Measurements from ENCODE around the gene SLC41A1. TPM values are rescaled to one million over a fixed set of nuclear protein-coding genes. Genes with fewer than 3 reads are reported as not detected.

Gene SLC41A1
- total RNA-seq, 4 donors from 2014 or later = 4.0 to 21.5 (median 6.8) TPM

GRCh38 chr1:205800981-205801703 lies 11.9 kb downstream of the SLC41A1 start:
- Histone ChIP-seq H3K4me1 (peaks cover 0 to 6% (median 0%) of the 10 kb centered on the region in 4 donors), H3K9me3 (no peaks in the 10 kb centered on the region), H3K36me3 (peaks cover 0 to 22% (median 0%) of the 10 kb centered on the region in 3 donors), H3K4me3 (no peak overlapping the region), H3K27me3 (no peaks in the 10 kb centered on the region), H3K27ac (no peak overlapping the region)
- DNase-seq = no peak
- TF ChIP-seq, protein P1, sequence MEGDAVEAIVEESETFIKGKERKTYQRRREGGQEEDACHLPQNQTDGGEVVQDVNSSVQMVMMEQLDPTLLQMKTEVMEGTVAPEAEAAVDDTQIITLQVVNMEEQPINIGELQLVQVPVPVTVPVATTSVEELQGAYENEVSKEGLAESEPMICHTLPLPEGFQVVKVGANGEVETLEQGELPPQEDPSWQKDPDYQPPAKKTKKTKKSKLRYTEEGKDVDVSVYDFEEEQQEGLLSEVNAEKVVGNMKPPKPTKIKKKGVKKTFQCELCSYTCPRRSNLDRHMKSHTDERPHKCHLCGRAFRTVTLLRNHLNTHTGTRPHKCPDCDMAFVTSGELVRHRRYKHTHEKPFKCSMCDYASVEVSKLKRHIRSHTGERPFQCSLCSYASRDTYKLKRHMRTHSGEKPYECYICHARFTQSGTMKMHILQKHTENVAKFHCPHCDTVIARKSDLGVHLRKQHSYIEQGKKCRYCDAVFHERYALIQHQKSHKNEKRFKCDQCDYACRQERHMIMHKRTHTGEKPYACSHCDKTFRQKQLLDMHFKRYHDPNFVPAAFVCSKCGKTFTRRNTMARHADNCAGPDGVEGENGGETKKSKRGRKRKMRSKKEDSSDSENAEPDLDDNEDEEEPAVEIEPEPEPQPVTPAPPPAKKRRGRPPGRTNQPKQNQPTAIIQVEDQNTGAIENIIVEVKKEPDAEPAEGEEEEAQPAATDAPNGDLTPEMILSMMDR (IDR thresholded peaks at IDR 0.05) = no peak
- no peak for TF ChIP-seq POLR2A (IDR thresholded peaks at IDR 0.05)

DNA sequence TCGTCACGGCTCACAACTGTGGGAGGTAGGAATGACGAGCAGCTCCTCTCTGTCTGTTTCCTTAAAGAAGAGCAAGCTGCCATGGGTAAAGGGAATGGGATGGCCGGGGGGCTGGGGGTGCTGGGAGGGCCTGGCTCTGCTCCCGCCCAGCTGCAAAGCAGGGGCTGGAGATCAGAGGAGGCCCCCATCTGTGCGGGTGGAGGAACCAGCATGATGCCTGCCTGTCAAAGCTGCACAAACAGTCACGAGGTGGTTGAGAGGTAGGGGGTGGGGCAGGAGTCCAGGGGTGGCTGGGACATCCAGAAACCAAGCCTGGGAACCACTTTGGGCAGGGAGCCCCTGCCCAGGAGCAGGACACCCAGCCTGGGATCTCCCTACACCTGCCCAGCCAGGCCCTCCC lies 12.6 kb downstream of the SLC41A1 start:
- Histone ChIP-seq H3K27ac (no peak overlapping the region), H3K9me3 (no peaks in the 10 kb centered on the region), H3K27me3 (no peaks in the 10 kb centered on the region), H3K4me3 (no peak overlapping the region), H3K4me1 (no peaks in the 10 kb centered on the region), H3K36me3 (peaks cover 0 to 22% (median 0%) of the 10 kb centered on the region in 3 donors)
- TF ChIP-seq, protein P1 (IDR thresholded peaks at IDR 0.05) = no peak
- no peak for TF ChIP-seq POLR2A (IDR thresholded peaks at IDR 0.05)
- DNase-seq = no peak

GRCh38 chr1:205798577-205798976 lies 14.4 kb downstream of the SLC41A1 start:
- no peaks in the 10 kb centered on the region for H3K9me3 ChIP-seq
- no peak overlapping the region for H3K27ac ChIP-seq
- H3K4me1 ChIP-seq = no peaks in the 10 kb centered on the region
- H3K36me3 ChIP-seq = peaks cover 0 to 25% (median 0%) of the 10 kb centered on the region in 3 donors
- TF ChIP-seq POLR2A (IDR thresholded peaks at IDR 0.05) = no peak
- TF ChIP-seq, protein P1 (IDR thresholded peaks at IDR 0.05) = no peak
- DNase-seq = no peak
- H3K27me3 ChIP-seq = no peaks in the 10 kb centered on the region
- H3K4me3 ChIP-seq = no peak overlapping the region

- no peaks in the 10 kb centered on the region for H3K9me3 ChIP-seq
- no peaks in the 10 kb centered on the region for H3K4me1 ChIP-seq
- no peak overlapping the region for H3K27ac ChIP-seq
- H3K36me3 ChIP-seq = peaks cover 0 to 25% (median 0%) of the 10 kb centered on the region in 3 donors
- no peaks in the 10 kb centered on the region for H3K27me3 ChIP-seq
- no peak overlapping the region for H3K4me3 ChIP-seq
- no peak for TF ChIP-seq POLR2A (IDR thresholded peaks at IDR 0.05)
- TF ChIP-seq, protein P1 (IDR thresholded peaks at IDR 0.05) = no peak
- DNase-seq = no peak
Observed at GRCh38 chr1:205797168-205797567, 15.8 kb downstream of the SLC41A1 start.

GRCh38 chr1:205794011-205794730 lies 18.8 kb downstream of the SLC41A1 start:
- Histone ChIP-seq H3K27ac (no peak overlapping the region), H3K9me3 (no peaks in the 10 kb centered on the region), H3K4me1 (no peaks in the 10 kb centered on the region), H3K36me3 (peaks cover 0 to 20% (median 0%) of the 10 kb centered on the region in 3 donors), H3K27me3 (no peaks in the 10 kb centered on the region), H3K4me3 (no peak overlapping the region)
- no peak for DNase-seq
- no peak for TF ChIP-seq POLR2A (IDR thresholded peaks at IDR 0.05)
- TF ChIP-seq, protein P1 (IDR thresholded peaks at IDR 0.05) = no peak
